Epithelial cell of proximal tubule (primary cell): ENCODE measurements around the gene GATD1. TPM values are rescaled to one million over a fixed set of nuclear protein-coding genes. Genes with fewer than 3 reads are reported as not detected.

ENCODE experiments used
- DNase-seq: peaks from one replicate; pipeline ENCODE4 v3.0.0-alpha.2; 2011; ENCODE audit warnings: low read depth
- H3K4me3 ChIP-seq: 2 replicates; pipeline ENCODE4 v1.5.1; 2011; ENCODE audit warnings: low read depth, mild to moderate bottlenecking, low read length
- total RNA-seq: library from RNA; depleted of rRNA; stranded (reverse); fragments of >200 nt; gene quantifications from 2 replicates; pipeline ENCODE4 v1.2.3, GENCODE V29; 2015
- TF ChIP-seq, protein P1 (sequence below): conservative IDR thresholded peaks from 2 replicates; pipeline ENCODE4 v1.5.1; 2012; ENCODE audit warnings: low read depth, mild to moderate bottlenecking, low read length

The GATD1 gene
- total RNA-seq, 1 donor from 2014 or later, result 68.8 TPM

DNA sequence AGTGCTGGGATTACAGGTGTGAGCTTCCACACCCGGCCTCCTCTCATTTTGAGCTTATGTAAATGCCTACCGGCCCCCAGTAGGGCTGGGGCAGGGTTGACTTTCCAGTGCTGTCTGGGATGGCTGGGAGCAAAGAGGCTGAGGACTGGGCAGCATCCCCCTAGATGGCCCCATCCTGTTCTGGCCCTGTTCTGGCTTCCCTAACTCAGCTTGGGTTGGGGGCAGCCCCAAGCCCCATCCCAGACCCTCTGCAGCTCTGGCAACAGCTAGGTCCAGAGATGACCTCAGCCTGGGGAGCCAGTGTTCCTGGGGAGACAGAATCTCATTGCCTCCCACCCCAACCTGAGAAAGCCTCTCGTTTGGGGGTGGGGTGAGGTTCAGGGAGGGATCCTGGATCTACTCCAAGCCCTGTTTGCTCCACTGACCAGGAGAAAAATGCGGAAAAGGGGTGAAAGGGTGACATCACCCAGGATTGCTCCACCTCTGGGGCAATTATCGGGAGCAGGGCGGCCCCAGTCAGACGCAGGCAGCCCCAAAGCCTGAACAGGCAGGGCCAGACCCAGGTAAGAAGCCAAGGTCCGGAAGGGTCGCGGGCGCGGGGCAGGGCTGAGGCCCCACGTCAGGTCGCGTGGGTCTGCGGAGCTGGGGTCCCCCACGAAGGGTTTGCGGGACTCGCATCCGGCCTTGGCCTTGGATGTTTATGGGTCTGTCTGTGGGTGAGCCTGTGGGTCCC is 41.3 kb upstream of the GATD1 start, which contains the start of gene PNPLA2:
PNPLA2 (plus strand) TSS at position 519 of the 733 bp plus-strand sequence. CDS start 805 bp downstream, outside the sequence.
- TF ChIP-seq, protein P1, sequence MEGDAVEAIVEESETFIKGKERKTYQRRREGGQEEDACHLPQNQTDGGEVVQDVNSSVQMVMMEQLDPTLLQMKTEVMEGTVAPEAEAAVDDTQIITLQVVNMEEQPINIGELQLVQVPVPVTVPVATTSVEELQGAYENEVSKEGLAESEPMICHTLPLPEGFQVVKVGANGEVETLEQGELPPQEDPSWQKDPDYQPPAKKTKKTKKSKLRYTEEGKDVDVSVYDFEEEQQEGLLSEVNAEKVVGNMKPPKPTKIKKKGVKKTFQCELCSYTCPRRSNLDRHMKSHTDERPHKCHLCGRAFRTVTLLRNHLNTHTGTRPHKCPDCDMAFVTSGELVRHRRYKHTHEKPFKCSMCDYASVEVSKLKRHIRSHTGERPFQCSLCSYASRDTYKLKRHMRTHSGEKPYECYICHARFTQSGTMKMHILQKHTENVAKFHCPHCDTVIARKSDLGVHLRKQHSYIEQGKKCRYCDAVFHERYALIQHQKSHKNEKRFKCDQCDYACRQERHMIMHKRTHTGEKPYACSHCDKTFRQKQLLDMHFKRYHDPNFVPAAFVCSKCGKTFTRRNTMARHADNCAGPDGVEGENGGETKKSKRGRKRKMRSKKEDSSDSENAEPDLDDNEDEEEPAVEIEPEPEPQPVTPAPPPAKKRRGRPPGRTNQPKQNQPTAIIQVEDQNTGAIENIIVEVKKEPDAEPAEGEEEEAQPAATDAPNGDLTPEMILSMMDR, result no peak
- no peak for DNase-seq
- peak within 1 kb of the TSS; percentile 88 for H3K4me3 ChIP-seq

DNA sequence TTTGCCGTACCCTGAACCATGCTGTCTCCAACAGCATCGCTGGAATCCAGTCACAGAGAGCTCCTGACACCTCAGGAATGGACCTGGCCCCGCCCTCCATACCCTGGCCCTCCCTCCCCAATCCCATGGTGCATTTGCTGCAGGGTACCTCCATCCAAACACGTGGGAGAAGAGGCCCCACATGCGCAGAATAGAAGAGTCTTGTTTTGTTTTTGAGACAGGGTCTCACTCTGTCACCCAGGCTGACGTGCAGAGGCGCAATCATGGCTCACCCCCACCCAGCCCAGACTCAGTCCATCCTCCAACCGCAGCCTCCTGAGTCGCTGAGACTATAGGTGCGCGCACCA is 39.1 kb upstream of the GATD1 start:
- TF ChIP-seq, protein P1, result no peak
- no peak overlapping the region for H3K4me3 ChIP-seq
- DNase-seq, result no peak

DNA sequence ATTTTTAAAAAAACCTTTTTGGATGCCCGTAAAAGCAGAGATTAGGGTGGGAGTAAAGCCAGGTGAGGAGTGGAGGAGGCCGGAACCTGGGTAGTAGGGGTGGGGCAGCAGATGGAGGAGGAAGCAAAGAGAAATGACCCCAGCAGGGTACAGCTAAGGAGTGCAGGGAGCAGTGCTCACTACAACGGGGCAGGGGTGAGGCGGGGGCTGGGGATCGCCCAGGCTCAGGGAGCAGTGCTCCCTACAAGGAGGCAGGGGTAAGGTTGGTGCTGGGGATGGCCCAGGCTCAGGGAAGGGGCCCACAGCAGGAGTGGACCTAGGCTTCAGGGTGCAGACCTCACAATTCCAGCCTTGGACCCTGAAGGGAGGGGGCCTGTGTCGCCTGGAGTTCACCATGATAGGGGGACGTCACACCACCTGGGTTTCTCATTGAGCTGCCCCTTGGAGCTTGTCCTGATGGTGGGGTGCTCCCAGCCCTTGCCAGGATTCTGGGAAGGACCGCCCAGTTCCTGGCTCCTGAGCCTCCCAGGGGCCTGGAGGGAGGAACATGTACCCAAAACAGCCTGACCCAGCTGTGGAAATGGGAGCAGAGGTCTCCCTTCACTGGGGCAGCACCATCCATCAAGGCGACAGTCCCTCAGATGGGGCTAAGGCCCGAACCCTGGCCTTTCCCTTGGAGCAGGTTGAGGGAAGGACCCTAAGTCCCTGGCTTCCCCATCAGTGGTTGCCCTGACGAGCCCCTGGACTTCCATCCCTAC is 38.6 kb upstream of the GATD1 start:
- H3K4me3 ChIP-seq, result no peak overlapping the region
- TF ChIP-seq, protein P1, result no peak
- DNase-seq, result no peak

DNA sequence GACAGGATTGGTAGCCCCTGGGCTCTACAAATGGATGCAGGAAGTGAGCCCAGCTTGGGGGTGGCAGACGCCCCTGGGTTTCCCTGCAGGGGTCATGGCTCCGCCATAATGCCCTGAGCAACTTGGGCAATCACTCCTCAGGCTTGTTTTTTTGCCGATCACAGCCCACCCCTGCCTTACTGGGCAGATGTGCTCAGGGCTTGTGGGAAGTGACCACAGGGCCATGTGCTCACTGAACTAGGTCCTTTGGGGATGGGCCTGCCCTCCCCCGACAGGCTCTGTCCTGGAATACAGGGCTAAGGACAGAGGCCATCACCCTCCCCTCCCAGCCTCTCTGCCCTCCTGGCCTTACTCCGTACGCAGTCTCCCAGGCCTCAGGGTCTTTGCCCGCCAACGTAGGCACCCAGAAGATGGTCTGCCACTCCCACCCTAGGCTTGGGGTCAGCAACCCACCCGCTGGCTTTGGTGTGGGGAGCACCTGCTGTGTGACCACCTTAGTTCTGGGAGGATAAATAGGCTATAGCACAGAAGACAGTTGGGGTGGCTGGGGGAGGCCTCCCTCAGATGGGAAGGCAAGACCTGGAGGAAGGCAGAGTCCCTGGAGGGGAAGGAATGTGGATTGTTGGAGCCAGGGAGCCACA is 36.3 kb upstream of the GATD1 start:
- no peak overlapping the region for H3K4me3 ChIP-seq
- no peak for DNase-seq
- TF ChIP-seq, protein P1, result no peak

DNA sequence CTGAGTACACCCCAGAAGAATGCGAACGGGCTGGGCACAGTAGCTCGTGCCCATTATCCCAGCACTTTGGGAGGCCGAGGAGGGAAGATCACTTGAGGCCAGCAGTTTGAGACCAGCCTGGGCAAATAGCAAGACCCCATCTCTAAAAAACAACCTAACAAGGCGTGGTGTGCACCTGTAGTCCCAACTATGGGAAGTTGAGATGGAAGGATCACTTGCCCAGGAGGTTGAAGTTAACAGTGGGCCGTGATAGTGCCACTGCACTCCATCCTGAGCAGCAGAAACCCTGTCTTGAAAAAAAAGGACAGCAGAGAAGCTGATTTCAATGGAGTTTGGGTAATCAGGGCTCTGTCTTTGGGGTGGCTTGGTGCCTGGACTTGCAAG is 35.8 kb upstream of the GATD1 start:
- TF ChIP-seq, protein P1, result no peak
- no peak for DNase-seq
- H3K4me3 ChIP-seq, result no peak overlapping the region

DNA sequence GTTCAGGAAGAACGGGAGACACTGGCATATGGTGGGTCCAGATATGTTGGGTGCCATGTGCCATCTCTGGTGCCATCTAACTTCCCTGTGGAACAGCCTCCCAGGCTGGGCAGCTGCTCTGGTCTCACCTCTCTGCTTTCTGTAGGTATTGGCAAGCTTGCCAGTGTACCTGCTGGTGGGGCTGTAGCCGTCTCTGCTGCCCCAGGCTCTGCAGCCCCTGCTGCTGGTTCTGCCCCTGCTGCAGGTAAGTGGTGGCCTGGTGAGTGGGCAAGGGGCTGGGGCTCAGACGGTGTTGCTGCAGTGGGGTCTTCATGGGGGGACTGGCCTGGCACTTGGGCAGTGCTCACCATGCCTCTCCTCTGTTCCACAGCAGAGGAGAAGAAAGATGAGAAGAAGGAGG is 35.1 kb upstream of the GATD1 start:
- TF ChIP-seq, protein P1, result no peak
- no peak overlapping the region for H3K4me3 ChIP-seq
- DNase-seq, result no peak
